ENCODE data around the gene ING3. TPM values are rescaled to one million over a fixed set of nuclear protein-coding genes. Genes with fewer than 3 reads are reported as not detected.

The ING3 gene
- total RNA-seq, 1 experiment from 2014 or later, result 17.4 TPM

DNA sequence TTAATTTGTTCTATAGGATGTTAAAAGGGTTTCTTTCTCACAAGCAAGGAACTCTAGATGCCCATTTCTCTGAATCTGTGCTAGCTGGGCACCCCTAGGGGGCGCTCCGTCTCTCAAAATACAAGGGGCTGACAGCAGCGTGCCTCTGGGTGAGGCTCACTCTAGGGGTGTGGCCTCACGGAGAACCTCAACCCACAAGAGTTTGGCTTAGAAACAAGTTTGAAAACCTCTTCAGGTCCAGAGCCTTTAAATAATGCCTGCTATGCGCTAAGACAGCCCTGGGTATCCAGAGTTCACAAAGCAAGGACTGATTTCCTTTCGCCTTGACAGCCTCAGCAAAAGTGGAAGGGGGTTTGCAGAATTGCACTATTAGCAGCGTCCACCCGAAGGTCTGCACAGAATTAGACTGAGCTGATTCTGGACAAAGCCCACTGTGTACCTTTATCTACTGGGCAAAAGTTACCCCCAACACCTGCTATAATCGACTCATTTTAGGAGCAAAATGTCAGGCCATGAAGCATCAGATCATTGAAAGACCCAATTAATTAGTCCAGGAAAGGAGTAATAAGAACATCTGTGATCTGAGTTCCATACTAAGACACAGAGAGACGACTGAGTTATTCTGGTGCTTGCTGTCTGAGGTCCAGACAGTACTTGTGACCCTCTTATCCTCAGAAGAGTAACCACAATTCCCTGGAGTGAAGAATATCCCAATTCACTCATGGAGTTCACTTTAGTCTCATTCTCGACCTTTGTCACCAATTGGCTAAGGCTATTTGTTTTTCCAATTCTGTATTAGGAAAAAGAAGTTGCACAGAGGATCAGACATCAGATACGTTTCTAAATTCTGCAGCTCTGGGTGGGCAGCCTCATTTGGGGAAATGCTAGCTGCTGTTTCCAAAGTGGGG, 37.4 kb downstream of the ING3 start:
- DNase-seq (ENCODE audit: extremely low read depth, low read depth), result peak; percentile 90

DNA sequence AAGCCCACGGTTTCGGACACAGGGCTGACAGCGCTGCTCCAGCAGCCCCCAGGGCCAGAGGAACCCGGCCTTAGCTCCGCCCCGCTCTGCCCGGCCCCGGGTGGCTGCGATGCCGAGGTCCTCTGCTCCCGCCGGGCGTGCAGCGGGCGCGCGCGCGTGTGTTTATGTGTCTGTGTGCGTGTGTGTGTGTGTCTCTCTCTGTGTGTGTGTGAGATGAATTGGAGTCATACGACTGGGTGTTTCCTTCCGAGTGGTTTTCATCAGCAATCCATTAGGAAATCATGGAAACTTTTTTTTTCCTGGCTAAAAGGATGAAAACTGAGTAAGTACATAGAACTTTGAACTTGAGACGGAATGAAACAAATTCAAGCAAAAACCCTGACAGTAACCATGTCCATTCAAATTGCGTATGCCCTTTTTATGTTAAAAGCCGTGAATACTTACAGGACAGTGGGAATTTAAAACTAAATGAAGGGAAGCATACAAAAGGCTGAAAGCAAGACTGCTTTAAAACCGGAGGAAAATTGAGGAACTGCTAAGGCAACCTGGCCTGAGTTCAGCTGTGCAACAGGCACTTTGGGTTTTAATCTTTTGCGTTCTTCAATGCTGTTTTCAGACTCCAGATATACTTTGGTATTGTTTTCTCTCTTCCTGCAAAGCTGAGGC, 38.1 kb downstream of the ING3 start, which contains the start of gene CPED1:
Gene CPED1 (plus strand): TSS at position 121 of the 666 bp plus-strand sequence. CDS start 911 bp downstream, outside the sequence.
- DNase-seq (ENCODE audit: extremely low read depth, low read depth), result peak; percentile 47

DNA sequence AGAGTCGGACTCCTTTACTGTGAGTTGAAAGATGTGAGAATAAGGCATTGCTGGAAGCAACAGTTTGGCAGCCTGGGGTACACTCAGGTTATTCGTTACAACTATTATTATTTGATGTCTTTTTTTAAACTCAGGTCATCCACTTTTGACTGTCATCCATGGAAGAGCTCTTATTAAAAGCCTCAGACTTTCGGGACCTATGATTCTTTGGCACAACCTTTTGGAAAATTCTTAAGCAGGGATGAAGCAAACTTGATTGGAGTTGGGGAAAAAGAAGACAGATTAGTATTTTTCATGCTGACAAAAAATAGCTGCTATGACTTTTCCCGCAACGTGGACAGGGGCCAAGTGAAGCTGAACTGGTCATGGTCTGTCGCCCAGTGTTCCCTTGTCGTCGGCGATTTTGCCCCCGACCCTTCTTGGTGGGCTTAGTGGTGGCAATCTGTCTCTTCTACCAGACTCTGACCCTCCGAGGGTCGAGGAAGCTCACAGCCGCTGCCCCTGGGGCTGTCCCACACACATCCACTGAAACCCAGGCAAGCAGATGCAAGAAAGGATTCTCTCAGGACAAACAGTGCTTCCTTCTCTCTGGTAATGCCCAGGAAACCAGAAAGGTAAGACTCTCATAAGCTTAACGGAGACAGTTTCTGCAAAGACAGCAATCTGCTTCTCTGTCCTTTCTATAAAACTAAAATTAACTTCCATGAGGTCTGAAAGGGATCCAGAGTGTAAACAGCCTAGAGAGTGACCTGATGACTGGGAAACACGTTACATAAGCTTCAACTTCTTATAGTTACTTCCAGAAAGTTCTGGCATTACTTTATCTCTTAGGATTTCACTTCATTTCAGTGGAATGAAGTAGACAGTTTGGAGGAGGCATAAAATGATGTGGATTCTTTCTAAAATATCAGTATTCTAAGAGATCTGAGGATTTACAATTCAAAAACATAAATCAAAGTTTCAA, 39.0 kb downstream of the ING3 start:
- no peak for DNase-seq (ENCODE audit: extremely low read depth, low read depth)

DNA sequence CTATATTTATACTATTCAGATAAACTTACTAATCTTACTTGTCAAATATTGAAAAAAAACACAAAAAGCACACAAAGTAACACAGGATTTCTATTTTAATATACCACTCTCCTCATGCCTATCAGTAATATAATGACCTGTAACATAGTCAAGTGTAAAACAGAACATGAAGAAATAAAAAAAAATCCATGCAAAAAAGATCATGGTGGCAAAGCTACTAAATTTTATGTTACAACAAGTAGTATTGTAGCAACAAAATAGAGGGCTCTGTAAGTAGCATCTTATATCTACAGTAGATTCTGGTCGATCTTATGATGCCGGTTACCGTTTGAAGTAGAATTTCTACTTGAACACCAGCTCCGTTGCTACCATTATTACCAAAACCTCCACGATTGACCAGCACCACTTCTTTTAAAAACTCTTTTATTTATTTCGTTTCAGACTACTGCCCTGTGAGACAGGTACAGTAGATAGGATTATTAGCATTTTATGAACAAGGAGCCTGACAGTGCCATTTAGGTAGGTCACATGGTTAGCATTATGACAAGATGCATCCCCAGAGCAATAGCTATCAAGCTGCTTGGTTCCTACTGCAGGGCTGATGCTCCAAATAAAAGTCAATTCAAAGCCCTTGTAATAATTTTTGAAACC, 40.0 kb downstream of the ING3 start:
- no peak for DNase-seq (ENCODE audit: extremely low read depth, low read depth)

DNA sequence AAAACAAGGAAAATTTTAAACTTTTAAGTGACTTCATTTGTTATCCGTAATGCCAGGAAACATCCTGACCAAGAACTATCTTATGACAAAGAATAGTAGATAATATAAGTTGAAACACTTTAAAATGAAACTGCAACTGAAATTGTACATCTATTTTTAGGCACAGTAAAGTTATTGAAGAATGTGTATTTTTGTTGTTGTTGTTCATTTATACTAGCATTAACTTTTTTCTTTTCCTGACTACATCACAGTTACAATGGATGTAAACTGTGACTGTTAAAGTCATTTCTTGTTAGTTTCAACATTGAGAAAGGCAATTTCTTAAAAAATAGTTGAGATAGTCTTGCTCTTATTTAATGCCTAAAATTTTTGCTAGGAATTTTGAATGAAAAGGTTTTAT, 40.6 kb downstream of the ING3 start:
- no peak for DNase-seq (ENCODE audit: extremely low read depth, low read depth)

DNA sequence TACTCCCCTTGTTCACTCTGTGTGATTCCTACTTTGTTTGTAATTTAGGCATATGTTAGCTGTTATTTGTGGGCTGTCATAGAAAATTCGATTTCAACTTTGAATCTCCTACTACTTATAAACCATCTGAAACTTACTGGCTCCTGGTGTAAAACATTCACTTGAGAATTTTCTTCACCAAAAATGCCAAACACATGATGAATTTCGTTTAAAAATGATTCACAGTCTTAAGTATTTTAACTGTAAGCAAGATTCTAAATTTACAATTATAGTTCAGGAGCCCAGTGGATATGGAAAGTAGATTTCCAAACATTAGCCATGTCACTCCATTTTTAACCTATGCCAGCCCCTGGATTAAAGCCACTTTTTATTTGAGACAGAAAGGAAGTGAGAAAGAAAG, 41.0 kb downstream of the ING3 start:
- DNase-seq (ENCODE audit: extremely low read depth, low read depth), result no peak

DNA sequence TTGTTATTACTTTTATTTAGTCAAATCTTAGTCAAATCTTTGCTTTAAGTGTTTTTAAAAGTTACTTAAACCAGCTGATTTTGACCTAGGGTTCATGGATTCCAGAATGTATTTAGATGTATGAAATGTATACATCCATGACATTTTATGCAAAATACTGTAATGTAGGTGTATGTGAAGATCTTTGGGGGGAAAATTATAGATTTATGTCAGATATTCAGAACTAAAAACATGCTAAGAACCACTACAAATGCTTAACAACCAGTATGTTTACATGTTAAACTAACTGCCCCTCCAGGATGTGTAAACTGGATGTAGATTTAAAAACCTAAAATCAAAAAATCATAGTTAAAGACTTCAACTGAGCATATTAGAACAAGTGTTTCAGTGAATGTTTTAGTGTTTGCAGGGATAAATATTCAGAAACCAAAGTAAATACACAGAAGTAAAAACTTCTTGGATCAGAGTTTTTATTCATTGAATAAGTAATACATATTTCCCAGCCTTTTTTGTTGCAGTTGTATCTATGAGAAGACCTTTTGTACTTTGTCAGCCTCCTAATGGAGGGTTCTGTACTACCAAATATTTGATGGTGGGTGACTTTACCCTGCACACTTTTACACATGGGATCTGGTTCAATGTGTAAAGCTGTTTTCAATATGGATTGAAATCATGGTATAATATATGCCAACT, 41.8 kb downstream of the ING3 start:
- no peak for DNase-seq (ENCODE audit: extremely low read depth, low read depth)

DNA sequence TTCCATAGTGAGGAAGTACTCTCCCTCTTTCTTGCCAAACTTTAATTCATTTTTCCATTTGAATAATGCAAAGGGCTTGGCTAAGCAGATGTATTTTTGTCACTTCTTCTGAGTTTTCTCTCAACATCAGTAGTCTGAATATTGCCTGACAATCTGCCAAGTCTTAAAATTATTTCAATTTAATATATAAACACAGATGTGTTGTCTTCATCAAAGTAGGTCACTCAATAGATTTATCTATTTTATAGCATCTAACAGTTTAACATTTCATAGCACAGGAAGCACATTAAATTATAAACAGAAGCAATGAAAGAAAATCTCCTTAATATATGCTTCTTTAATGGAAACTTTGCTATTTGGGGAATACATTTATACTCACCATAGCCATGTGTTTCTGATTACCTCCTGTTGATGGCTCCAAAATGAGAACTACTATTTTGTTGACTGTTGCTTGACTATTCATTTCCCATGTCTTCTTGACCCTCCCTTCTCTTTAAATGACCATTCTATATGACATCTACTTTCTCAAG, 42.5 kb downstream of the ING3 start:
- no peak for DNase-seq (ENCODE audit: extremely low read depth, low read depth)

DNA sequence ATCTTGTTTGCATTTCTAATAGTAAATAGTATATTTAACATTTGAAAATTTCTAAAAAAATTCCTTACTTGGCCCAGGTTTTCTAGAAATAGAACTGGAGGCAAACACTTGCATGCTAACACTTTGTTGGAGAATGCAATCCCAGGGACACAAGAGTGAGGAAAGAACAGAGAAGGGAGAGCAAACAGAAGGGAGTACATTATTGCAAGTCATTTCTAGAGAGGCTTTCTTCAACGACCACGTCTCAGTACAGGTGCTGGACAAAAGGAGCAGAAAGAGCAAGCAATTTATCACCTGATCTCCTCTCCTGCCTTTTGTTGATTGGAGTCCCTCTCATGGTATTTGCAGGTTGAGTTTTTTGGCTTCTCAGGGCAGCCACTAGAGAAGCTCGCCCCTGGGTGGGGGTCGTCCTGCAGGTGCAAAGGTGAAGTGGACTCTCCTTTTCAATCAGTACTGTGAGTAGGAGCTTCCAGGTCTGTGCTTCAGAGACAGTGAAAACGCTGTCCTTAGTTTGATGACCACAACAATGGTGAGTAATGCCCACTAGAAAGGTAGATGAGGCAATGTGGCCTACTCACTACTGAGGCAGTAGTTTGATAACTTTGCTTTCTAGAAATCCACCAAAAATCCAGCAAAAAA, 43.1 kb downstream of the ING3 start:
- DNase-seq (ENCODE audit: extremely low read depth, low read depth), result no peak

DNA sequence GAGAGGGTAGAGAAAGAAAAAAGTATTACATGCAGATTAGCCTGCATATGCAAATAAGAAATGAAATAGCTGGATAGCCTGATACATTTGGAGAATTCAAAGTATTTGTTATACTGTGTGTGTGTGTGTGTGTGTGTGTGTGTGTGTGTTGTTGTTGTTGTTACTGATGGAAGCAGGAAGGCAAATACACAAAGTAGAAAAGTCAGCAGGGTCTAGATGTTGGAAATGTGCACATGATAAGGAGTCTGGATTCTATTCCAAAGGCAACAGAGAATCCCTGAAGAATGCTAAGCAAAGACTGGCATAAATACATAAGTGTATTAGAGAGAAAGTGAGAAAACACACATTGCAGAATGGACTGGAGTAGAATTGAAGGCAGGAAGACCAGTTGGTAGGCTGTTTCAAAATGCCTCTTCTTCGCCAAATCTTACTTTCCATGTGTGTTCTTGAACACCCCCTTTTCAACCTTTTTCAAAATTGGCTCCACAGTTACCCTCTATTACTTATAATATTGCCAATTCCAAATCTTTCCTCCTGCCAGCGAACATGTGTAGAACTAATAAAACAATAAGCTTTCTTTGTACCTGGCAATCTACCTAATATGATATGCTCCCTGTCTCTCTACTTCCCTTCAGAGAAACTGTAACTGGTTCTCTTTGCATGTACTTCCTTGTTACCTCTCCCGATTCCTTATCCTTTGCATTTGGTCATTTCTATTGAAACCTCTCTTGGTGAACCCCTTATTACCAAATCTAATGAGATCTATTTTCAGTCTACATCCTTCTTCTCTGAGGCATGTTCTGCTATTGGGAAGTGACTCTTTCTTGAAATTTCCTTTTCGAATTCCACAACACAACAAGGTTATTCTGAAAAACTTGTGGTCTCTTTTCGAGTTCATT, 44.2 kb downstream of the ING3 start:
- no peak for DNase-seq (ENCODE audit: extremely low read depth, low read depth)

DNA sequence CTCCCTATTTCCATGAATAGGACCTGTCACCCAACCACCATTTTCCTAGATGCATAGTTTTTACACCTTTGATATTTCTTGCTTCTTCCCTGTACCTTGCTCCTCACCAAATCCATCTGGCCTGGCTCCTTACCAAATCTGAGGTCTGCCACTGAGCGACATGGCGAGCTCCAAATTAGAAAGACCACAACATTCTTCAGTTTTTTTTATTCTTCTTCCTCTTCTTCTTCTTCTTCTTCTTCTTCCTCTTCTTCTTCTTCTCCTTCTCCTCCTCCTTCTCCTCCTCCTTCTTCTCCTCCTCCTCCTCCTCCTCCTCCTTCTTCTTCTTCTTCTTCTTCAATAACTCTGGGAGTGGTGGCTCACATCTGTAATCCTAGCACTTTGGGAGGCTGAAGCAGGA, 45.1 kb downstream of the ING3 start:
- no peak for DNase-seq (ENCODE audit: extremely low read depth, low read depth)

DNA sequence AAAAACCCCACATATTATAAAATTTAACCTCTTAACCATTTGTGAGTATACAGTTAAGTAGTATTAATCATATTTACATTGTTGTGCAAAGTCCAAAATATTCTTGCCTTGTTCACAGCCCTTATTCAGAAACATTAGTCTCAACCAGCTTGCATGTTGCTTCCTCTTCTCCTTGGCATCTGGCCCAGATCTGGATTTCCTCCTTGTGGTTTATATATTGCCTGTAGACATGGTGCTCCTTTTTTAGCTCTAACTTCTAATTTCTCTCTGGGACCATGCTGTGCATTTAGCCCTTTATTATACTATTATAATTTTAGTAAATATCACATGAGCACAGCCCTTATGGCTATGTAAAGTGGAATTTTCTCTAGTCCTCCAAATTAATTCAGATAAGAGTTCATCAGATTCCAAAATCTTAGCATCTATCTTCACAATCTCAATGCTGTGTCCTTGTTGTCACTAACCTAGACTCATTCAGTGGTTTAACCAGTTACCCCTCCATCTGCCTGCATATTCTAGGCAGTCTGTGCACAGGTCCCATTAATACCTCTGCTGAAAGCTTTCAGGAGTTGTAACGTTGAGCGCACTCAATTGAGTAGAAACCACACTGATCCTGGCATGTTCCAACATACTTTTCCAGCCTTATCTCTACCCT, 45.9 kb downstream of the ING3 start:
- DNase-seq (ENCODE audit: extremely low read depth, low read depth), result no peak

DNA sequence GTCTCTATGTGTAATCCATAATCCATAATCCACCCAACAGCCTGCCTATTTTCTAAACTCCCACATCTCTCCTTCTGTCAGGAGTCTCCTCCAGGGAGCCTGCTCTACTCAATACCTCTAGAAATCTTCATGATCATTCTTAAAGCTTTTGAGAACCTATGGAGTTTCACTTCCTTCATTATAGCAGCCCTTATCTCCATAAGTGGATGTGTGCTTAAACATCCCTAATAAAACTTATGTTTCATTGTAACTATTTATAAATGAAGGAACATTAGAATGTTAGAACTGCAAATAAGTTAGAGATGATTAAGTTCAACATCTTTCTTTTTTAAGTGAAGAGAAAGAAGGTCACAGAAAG, 46.4 kb downstream of the ING3 start:
- DNase-seq (ENCODE audit: extremely low read depth, low read depth), result no peak

DNA sequence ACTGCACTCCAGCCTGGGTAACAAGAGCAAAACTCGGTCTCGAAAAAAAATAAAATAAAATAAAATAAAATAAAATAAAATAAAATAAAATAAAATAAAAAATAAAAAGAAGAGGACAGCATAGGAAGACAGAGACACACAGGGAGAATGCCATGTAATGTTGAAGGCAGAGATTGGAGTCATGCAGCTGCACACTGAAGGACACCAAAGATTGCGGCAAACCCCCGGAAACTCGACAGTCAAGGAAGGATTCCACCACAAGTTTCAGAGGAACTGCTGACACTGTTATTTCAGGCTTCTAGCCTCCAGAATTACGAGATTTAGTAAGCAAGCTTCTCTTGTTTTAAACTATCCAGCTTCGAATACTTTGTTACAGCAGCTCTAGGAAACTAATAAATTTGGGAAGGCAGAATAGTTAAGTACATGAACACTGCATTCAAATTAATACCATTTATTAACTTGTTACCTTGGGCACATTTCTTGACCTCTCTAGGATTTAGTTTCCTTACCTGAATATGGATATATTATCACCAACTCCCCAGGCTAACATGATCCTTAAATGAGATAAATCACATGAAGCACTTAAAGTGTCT, 47.4 kb downstream of the ING3 start:
- DNase-seq (ENCODE audit: extremely low read depth, low read depth), result no peak

DNA sequence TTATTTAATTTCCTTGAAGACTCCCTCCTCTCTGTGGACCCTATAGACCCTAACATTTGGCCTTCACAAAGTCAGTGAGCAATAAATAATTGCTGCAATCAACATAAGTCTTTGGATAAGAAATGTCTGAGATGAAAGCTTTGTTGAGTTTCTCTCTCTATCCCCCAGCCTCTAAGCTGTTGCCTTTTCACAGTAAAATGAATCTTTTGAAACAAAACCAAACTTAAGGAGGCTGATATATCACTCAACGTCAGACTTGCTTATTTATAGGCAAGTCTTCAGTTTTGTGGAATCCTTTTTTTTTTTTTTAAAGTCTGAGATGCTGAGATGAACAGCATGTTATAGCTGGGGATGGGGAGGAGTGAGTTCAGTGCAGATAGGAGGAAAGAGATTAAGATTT, 47.9 kb downstream of the ING3 start:
- DNase-seq (ENCODE audit: extremely low read depth, low read depth), result no peak

DNA sequence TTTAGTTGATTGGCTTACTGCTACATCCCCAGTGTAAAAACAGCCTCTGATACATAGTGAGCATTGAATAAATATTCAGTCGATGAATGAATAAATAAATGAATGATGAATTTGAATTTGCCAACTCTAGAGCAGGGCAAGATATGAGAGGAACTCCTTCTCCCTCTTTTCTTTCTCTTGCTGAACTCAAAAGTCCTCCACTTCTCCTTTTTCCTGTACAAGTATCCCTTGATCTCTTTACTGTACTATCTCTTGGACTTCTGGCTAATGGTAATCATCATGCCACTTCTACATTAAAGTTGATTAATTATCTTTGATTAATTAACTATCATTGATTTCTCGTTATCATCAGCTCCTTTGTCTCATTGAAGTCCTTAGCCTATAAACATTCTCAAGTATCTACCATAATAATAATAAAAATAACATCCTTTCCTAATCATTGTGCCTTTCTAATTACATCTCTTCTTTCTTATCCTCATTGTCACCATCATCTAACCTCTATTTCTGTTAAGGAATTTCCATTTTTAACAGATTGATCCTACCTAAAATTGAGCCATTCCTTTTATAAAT, 48.5 kb downstream of the ING3 start:
- DNase-seq (ENCODE audit: extremely low read depth, low read depth), result no peak
